Right atrium auricular region (tissue), 2 donors: ENCODE data around the gene NDUFA13. TPM values are rescaled to one million over a fixed set of nuclear protein-coding genes. Genes with fewer than 3 reads are reported as not detected.

Experiments
- DNase-seq: peaks from one replicate; pipeline ENCODE4 v3.0.0-alpha.2; 2019; ENCODE audit warnings: low spot score
- H3K27ac ChIP-seq, 2 donors: fragments of 200-600 bp; sonication (generic); 1 replicate in 1 of 2; 2 replicates in 1 of 2; pipeline ENCODE4 v1.5.1; 2016 to 2019
- H3K27me3 ChIP-seq, 2 donors: fragments of 200-600 bp; sonication (generic); one replicate each; pipeline versions ENCODE4 v1.5.1 to v1.6.0; 2017 to 2019
- H3K36me3 ChIP-seq: fragments of 200-600 bp; sonication (generic); one replicate; pipeline ENCODE4 v1.5.1; 2016
- H3K4me1 ChIP-seq, 2 donors: fragments of 200-600 bp; sonication (generic); one replicate each; pipeline versions ENCODE4 v1.5.1 to v1.6.0; 2017 to 2019
- H3K4me3 ChIP-seq, 2 donors: fragments of 200-600 bp; sonication (generic); 1 replicate in 1 of 2; 2 replicates in 1 of 2; pipeline ENCODE4 v1.5.1; 2017 to 2019; ENCODE audit warnings: mild to moderate bottlenecking in 1 of 2, moderate library complexity in 1 of 2
- H3K9me3 ChIP-seq, 2 donors: fragments of 200-600 bp; sonication (generic); one replicate each; pipeline ENCODE4 v1.5.1; 2019
- CTCF ChIP-seq, 2 donors: fragments of 200-600 bp; sonication (generic); IDR thresholded peaks; one replicate each; pipeline ENCODE4 v1.5.1; 2019; ENCODE audit warnings: antibody characterized with exemption in 2 of 2
- total RNA-seq, 2 donors: library from RNA; depleted of rRNA; stranded (reverse); fragments of >200 nt; gene quantifications; one replicate each; pipeline ENCODE4 v1.1.0, GENCODE V29; 2016

NDUFA13 gene
- total RNA-seq, 2 donors from 2014 or later = 59.3 to 198 TPM

- H3K4me3 ChIP-seq = no peak overlapping the region
- no peak for DNase-seq
- no peaks in the 10 kb centered on the region for H3K27me3 ChIP-seq
- H3K27ac ChIP-seq = no peak overlapping the region
- TF ChIP-seq CTCF (IDR thresholded peaks at IDR 0.05) = no peak
- H3K36me3 ChIP-seq = peaks cover 33% of the 10 kb centered on the region
- H3K9me3 ChIP-seq = no peaks in the 10 kb centered on the region
- H3K4me1 ChIP-seq = peaks cover 0 to 30% of the 10 kb centered on the region in 2 donors
Observed at GRCh38 chr19:19525611-19526380, 9.8 kb downstream of the NDUFA13 start.

- H3K27me3 ChIP-seq = no peaks in the 10 kb centered on the region
- no peak overlapping the region for H3K4me3 ChIP-seq
- peaks cover 33% of the 10 kb centered on the region for H3K36me3 ChIP-seq
- H3K9me3 ChIP-seq = no peaks in the 10 kb centered on the region
- no peak for DNase-seq
- H3K4me1 ChIP-seq = peaks cover 0 to 30% of the 10 kb centered on the region in 2 donors
- H3K27ac ChIP-seq = no peak overlapping the region
- TF ChIP-seq CTCF (IDR thresholded peaks at IDR 0.05) = no peak
Observed at GRCh38 chr19:19526581-19527370, 10.8 kb downstream of the NDUFA13 start.

GRCh38 chr19:19527371-19527656, 11.3 kb downstream of the NDUFA13 start:
- peaks cover 33% of the 10 kb centered on the region for H3K36me3 ChIP-seq
- peaks cover 0 to 35% of the 10 kb centered on the region in 2 donors for H3K4me1 ChIP-seq
- H3K27me3 ChIP-seq = no peaks in the 10 kb centered on the region
- no peak overlapping the region for H3K27ac ChIP-seq
- H3K4me3 ChIP-seq = no peak overlapping the region
- no peak for DNase-seq
- no peak for TF ChIP-seq CTCF (IDR thresholded peaks at IDR 0.05)
- no peaks in the 10 kb centered on the region for H3K9me3 ChIP-seq

- H3K9me3 ChIP-seq = no peaks in the 10 kb centered on the region
- no peak overlapping the region for H3K27ac ChIP-seq
- peaks cover 0 to 39% of the 10 kb centered on the region in 2 donors for H3K4me1 ChIP-seq
- no peaks in the 10 kb centered on the region for H3K27me3 ChIP-seq
- no peak for DNase-seq
- no peak for TF ChIP-seq CTCF (IDR thresholded peaks at IDR 0.05)
- no peak overlapping the region for H3K4me3 ChIP-seq
- H3K36me3 ChIP-seq = peaks cover 33% of the 10 kb centered on the region
Observed at GRCh38 chr19:19527674-19528625, 11.9 kb downstream of the NDUFA13 start.

- peaks cover 0 to 39% of the 10 kb centered on the region in 2 donors for H3K4me1 ChIP-seq
- H3K4me3 ChIP-seq = peak within 1 kb of the TSS; percentile 17 to 26
- H3K27me3 ChIP-seq = no peaks in the 10 kb centered on the region
- no peaks in the 10 kb centered on the region for H3K9me3 ChIP-seq
- DNase-seq = no peak
- H3K27ac ChIP-seq = no peak within 1 kb of the TSS
- no peak for TF ChIP-seq CTCF (IDR thresholded peaks at IDR 0.05)
- peaks cover 29% of the 10 kb centered on the region for H3K36me3 ChIP-seq
Observed at GRCh38 chr19:19528721-19529490, 12.9 kb downstream of the NDUFA13 start, which contains the start of gene YJEFN3. TSS of gene YJEFN3 (plus strand) at chr19:19528911. CDS start at chr19:19528933, 22 bp downstream.
